A549 treated with Mapracorat at 1 μM for 4 hours (cell line): ENCODE measurements around the gene SLC25A27. TPM values are rescaled to one million over a fixed set of nuclear protein-coding genes. Genes with fewer than 3 reads are reported as not detected.

ENCODE experiments used
- total RNA-seq: library from RNA; stranded (reverse); fragments of 200-300 nt; extraction: Qiagen RNA extraction; gene quantifications from 5 replicates; pipeline ENCODE4 v1.2.3, GENCODE V29; 2022

SLC25A27 gene, protein sequence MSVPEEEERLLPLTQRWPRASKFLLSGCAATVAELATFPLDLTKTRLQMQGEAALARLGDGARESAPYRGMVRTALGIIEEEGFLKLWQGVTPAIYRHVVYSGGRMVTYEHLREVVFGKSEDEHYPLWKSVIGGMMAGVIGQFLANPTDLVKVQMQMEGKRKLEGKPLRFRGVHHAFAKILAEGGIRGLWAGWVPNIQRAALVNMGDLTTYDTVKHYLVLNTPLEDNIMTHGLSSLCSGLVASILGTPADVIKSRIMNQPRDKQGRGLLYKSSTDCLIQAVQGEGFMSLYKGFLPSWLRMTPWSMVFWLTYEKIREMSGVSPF
- total RNA-seq = 0.23 to 0.83 TPM (median 0.53 TPM) in 5 replicates

DNA sequence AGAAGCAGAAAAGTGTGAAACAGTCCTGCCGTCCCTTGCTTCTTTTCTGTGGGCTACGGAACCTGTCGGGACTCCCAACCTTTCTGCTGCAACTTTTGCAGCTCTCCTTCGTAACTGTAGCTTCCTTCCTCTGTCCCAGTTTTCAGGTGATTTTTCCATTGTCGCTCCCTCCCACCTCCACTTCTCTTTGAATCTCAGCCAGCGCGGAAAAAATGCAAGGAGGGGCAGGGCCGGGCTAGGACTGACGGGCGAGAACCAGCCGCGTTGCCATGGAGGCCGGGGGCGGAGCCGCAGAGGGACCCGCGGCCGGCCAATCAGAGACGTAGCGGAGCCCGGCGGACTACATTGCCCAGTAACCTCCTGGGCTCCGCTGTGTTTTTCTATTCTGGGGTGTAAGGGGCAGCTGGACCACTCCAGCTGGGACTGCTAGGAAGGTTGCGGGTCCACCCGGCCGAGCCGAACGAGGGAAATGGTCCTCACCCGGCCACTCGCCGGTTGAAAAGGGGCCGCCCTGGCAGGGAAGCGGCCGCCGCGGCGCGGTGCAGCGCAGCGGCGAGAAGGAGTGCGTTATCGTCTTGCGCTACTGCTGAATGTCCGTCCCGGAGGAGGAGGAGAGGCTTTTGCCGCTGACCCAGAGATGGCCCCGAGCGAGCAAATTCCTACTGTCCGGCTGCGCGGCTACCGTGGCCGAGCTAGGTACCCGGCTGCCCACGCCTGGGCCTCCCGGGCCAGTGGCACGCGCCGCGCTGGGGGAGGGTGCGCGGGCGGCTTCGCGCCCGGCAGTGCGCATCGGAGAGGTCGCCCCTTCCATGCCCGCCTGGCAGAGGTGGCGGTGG lies at the start of gene SLC25A27, which contains the start of gene CYP39A1:
Gene SLC25A27 (plus strand): TSS at position 373 of the 836 bp plus-strand sequence. CDS start 218 bp downstream, at position 591.
Gene CYP39A1 (minus strand): TSS at position 216 of the 836 bp plus-strand sequence. CDS start 236 bp downstream, outside the sequence.

DNA sequence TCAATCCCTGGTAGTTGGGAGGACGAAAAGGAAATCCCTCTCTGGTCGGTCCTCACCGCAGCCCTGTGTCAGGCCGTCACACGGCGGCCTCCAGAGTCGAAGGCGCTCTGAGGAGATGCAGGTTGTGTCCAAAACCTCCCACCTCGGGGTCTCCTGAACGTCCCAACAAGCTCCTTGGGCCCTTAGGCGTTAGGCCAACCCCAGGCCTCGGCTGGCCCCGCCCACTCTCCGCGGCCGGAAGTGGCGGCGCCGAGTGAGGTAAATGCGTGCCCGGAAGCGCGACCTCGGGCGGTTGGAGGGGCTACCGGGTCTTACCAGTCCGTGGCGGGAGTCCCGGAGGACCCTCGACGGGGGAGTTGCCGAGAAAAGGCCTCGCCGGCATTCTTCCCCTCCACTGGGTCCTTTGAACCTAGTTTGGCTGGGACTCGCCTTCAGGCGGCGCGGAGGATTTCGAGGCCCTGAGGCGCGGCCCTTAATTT lies 34.9 kb downstream of the SLC25A27 start, which contains the start of gene TDRD6:
Gene TDRD6 (plus strand): TSS at position 267 of the 479 bp plus-strand sequence. CDS start 244 bp downstream, outside the sequence.

Other genes with a start within 250 kb of the SLC25A27 start
- not detected in 5 replicates for gene RCAN2, start 161.5 kb upstream of the SLC25A27 start, total RNA-seq
- gene CYP39A1, start 157 bp upstream of the SLC25A27 start, total RNA-seq = 0.20 TPM in 1 of 5 replicates, not detected in the others
- not detected in 5 replicates for gene TDRD6, start 34.9 kb downstream of the SLC25A27 start, total RNA-seq
- not detected in 5 replicates for gene PLA2G7, start 82.4 kb downstream of the SLC25A27 start, total RNA-seq
- gene ANKRD66, start 94.0 kb downstream of the SLC25A27 start, total RNA-seq = not detected in 5 replicates
- gene MEP1A, start 140.4 kb downstream of the SLC25A27 start, total RNA-seq = not detected in 5 replicates